GM19395 (cell line): ENCODE data around the gene SENP3.

Experiments used
- ATAC-seq: cut with Tn5 transposase; IDR thresholded peaks from one replicate; pipeline ENCODE4 v1.9.1; 2021; ENCODE audit warnings: mild to moderate bottlenecking, moderate library complexity; ENCODE audit not compliant: unreplicated experiment

Gene SENP3

GRCh38 chr17:7561589-7562207 lies at the start of gene SENP3:
TSS of gene SENP3 (plus strand) at chr17:7561919. CDS start at chr17:7563077, 1,158 bp downstream.
- ATAC-seq = peak; percentile 52

GRCh38 chr17:7512105-7512504 lies 49.6 kb upstream of the SENP3 start:
- ATAC-seq = no peak

- no peak for ATAC-seq
Observed at GRCh38 chr17:7512824-7513540, 48.7 kb upstream of the SENP3 start.

- no peak for ATAC-seq
Observed at GRCh38 chr17:7513850-7514419, 47.8 kb upstream of the SENP3 start.

GRCh38 chr17:7515911-7516610 lies 45.7 kb upstream of the SENP3 start:
- ATAC-seq = no peak

GRCh38 chr17:7523033-7523432 lies 38.7 kb upstream of the SENP3 start:
- ATAC-seq = no peak

- ATAC-seq = no peak
Observed at GRCh38 chr17:7528842-7529241, 32.9 kb upstream of the SENP3 start.

- ATAC-seq = no peak
Observed at GRCh38 chr17:7530023-7530900, 31.5 kb upstream of the SENP3 start.

- no peak for ATAC-seq
Observed at GRCh38 chr17:7538050-7538449, 23.7 kb upstream of the SENP3 start.

- no peak for ATAC-seq
Observed at GRCh38 chr17:7538891-7539545, 22.7 kb upstream of the SENP3 start.

GRCh38 chr17:7541074-7541621 lies 20.6 kb upstream of the SENP3 start:
- no peak for ATAC-seq

GRCh38 chr17:7544911-7545310 lies 16.8 kb upstream of the SENP3 start:
- ATAC-seq = no peak

- ATAC-seq = no peak
Observed at GRCh38 chr17:7548585-7549400, 12.9 kb upstream of the SENP3 start, which contains the start of gene TNFSF12. TSS of gene TNFSF12 (plus strand) at chr17:7549058. CDS start at chr17:7549154, 96 bp downstream.

- ATAC-seq = no peak
Observed at GRCh38 chr17:7549401-7550055, 12.2 kb upstream of the SENP3 start.

GRCh38 chr17:7550344-7550743 lies 11.4 kb upstream of the SENP3 start:
- no peak for ATAC-seq

GRCh38 chr17:7551396-7551795 lies 10.3 kb upstream of the SENP3 start:
- ATAC-seq = no peak

- no peak for ATAC-seq
Observed at GRCh38 chr17:7552621-7553051, 9.1 kb upstream of the SENP3 start.

GRCh38 chr17:7553356-7553755 lies 8.4 kb upstream of the SENP3 start:
- ATAC-seq = no peak
